GM18951 (cell line): ENCODE results near the gene TM4SF4.
"Not testable (repeated sequence)": the region's sequence is repeated elsewhere in the genome, so short reads cannot be mapped to it uniquely, and the experiment has no call there.

Experiments used
- POLR2A ChIP-seq: IDR thresholded peaks from 4 replicates; pipeline ENCODE4 v1.6.1; 2011; ENCODE audit warnings: mild to moderate bottlenecking; ENCODE audit not compliant: insufficient read length, insufficient read depth; ENCODE audit errors: extremely low read depth
- in situ Hi-C: fragments of 300-500 bp; cut with MboI; formaldehyde crosslinking; loops from one replicate; pipeline ENCODE4 v1.12.0; 2022; ENCODE audit warnings: low sequenced_read_pairs, mixed read lengths, inconsistent platforms; ENCODE audit not compliant: unreplicated experiment

The TM4SF4 gene

GRCh38 chr3:149443545-149443912 lies 31.0 kb upstream of the TM4SF4 start:
- in situ Hi-C loops: no loop called here
- TF ChIP-seq POLR2A: no peak

- in situ Hi-C loops: not testable (repeated sequence)
Measured at GRCh38 chr3:149444867-149445266, 29.6 kb upstream of the TM4SF4 start.

DNA sequence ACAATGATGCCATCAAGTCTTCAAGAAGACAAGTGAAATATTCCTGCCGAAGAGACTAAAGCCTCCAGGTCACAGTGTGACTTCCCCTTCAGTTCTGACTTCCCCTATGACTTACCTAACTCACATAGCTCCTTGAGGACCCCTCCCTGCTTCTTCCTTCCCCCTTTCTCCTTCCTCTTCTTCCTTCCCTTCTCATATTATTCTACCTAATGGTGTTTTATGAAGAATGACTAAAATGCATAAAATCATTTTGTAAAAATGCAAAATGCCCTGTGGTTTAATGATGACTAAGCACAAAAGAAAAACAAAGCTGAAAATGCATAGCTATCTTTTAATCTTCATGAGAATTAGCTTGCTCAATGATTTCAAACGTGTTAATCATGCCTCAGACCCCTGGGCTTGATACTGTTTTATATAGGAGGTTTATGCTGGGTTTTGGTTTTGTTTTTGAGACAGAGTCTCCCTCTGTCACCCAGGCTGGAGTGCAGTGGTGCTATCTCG lies 26.1 kb upstream of the TM4SF4 start:
- no peak for TF ChIP-seq POLR2A
- in situ Hi-C loops: no loop called here

GRCh38 chr3:149449182-149449581 lies 25.3 kb upstream of the TM4SF4 start:
- in situ Hi-C loops: no loop called here
- TF ChIP-seq POLR2A: no peak

- in situ Hi-C loops: no loop called here
- no peak for TF ChIP-seq POLR2A
Measured at GRCh38 chr3:149449799-149450198, 24.7 kb upstream of the TM4SF4 start.

GRCh38 chr3:149450281-149450680 lies 24.2 kb upstream of the TM4SF4 start:
- in situ Hi-C loops: no loop called here

GRCh38 chr3:149452036-149452435 lies 22.5 kb upstream of the TM4SF4 start:
- TF ChIP-seq POLR2A: no peak
- in situ Hi-C loops: no loop called here

More at GRCh38 chr3:149450281-149450680, 24.2 kb upstream of the TM4SF4 start:
- no peak for TF ChIP-seq POLR2A

DNA sequence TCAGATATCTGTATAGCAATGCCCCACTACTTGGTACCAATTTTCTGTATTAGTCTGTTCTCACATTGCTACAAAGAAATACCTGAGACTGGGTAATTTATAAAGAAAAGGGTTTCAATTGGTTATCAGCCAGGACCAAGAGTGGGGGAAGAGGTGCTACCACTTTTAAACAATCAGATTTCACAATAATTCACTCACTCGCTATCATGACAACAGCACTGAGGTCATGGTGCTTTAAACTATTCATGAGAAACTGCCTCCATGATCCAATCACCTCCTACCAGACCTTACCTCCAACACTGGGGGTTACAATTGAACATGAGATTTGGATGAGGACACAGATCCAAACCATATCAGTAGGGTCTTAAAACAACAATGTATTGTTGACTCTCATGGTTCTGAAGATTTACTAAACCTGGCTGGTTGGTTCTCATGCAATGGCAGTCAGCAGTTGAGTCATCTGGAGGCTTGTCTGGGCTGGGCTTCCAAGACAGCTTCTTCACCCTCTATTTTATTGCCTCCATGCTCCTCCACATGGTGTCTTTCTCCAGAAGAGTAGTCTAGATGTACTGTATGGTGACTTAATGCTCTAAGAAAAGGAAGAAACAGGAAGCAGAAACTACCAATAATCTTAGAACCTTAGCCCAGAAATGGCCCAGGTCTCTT lies 21.2 kb upstream of the TM4SF4 start:
- in situ Hi-C loops: no loop called here
- no peak for TF ChIP-seq POLR2A

- in situ Hi-C loops: no loop called here
- no peak for TF ChIP-seq POLR2A
Measured at GRCh38 chr3:149454746-149455145, 19.8 kb upstream of the TM4SF4 start.

- no peak for TF ChIP-seq POLR2A
- in situ Hi-C loops: no loop called here
Measured at GRCh38 chr3:149455366-149455765, 19.1 kb upstream of the TM4SF4 start.

DNA sequence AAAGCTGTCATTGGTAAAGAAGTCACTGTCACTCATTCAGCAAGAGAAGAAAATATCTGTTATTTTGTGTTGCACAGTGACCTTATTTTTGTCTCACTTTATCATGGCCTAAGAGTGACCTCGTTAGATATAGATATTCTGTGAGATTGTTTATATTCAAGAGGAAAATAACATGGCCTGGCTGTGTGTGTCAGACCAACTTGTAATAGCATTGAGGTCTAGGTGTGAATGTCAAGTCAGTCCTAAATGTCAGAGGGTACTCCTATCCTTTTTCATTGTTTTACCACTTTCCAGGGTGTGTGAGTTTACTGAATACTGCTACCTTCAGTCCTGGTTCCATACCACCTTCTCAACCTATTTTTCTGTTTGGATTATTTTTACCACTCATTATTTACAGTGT lies 18.5 kb upstream of the TM4SF4 start:
- TF ChIP-seq POLR2A: no peak
- in situ Hi-C loops: no loop called here

DNA sequence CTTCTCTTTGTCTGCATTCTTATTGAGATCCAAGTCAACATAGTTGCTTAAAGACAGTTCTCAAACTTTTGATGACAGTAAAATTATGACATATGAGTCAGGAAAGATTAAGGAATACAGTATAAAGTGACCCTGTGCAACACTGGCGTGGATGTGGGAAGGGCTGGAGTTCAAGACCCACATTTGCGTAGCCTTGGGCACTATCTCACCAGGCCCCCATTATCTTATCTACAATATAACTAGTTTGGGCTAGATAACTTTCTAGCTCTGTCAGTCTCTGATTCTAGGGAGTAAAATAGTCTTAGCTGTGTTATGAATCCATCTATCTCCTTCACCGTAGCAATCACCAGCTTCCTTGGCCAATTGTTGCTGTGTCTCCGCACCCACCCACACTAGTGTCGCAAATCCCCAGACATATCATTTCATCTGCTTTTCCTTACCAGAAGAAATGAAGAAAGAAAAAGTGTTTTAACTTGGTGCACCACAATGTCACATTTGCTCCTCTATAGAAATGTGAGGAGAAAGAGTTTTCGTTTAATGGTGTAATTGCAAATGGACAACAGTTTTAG lies 14.9 kb upstream of the TM4SF4 start:
- in situ Hi-C loops: no loop called here
- TF ChIP-seq POLR2A: no peak

DNA sequence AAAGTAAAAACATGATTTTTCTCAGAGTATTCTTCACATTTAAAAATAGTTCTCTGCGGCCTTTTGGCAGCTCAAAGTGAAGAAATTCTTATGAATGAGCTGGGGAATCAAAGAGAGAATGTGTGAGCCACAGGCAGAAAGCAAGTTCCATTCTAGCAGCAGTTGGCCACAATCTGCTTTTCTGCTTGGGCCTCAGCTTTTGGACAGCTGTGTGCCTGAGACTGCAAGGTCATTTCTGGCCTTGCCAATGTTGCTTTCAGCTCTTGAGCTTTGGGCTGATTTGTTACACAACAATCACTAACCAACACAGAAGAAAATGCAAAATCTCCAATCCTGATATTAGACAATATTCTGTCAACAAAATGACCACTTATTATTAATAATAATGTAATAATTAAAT lies 14.4 kb upstream of the TM4SF4 start:
- no peak for TF ChIP-seq POLR2A
- in situ Hi-C loops: no loop called here

- in situ Hi-C loops: no loop called here
- TF ChIP-seq POLR2A: no peak
Measured at GRCh38 chr3:149462051-149462450, 12.4 kb upstream of the TM4SF4 start.

DNA sequence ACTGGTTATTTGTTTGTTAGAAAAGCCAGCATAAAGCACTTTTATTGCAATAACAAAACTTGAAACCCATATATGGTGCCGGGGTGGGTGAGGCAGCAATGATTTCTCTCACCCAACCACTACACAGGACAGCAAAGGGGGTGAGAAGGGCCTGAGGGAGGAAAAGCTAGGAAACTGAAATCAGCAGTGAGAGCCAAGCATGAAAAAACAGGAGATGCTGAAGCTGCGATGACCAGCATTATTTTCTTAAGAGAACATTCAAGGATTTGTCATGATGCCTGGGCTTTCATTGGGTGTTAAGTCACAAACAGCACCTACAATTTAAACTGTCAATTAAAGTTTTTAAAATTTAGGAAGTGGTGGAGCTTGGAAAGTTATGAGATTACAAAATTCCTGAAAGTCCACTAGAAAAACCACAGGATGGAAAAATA lies 11.9 kb upstream of the TM4SF4 start:
- in situ Hi-C loops: no loop called here
- no peak for TF ChIP-seq POLR2A

GRCh38 chr3:149463921-149464320 lies 10.6 kb upstream of the TM4SF4 start:
- in situ Hi-C loops: no loop called here
- TF ChIP-seq POLR2A: no peak
